ENCODE data around the gene TRNT1. TPM values are rescaled to one million over a fixed set of nuclear protein-coding genes. Genes with fewer than 3 reads are reported as not detected.

The TRNT1 gene
- total and polyA plus RNA-seq, 2 donors (not counting 1 experiment from before 2014, with no cell fraction given) = 14.9 to 27.7 TPM

DNA sequence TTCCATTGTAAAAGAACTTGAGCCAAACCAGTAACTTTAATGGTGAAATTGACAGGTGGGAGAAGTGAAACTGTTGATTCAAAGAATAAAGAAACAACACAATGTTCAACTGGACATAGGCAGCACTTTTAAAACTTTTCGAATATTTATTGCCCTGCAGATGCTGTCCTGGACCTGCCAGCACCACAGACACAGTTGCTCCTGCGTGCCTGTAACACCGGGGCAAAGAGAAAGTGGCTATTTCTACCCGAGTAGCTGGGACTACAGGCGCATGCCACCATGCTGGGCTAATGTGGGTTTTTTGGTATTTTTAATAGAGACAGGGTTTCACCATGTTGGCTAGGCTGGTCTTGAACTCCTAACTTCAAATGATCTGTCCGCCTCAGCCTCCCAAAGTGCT lies 24.0 kb upstream of the TRNT1 start:
- Histone ChIP-seq H3K9ac (ENCODE audit: insufficient read depth, low read length) (no peak overlapping the region), H3K9me3 (ENCODE audit: control insufficient read depth, insufficient read depth, low read depth, low read length) (no peaks in the 10 kb centered on the region), H3K4me3 (replicated peaks in 1 of 4; ENCODE audit: control extremely low read depth in 1 of 4, insufficient read depth in 1 of 4, low read depth in 3 of 4, low read length in 4 of 4) (no peak overlapping the region), H3K4me2 (ENCODE audit: extremely low read depth, insufficient read depth, low read length) (no peak overlapping the region), H4K20me1 (ENCODE audit: control insufficient read depth, extremely low read depth, insufficient read depth, low read length) (no peaks in the 10 kb centered on the region), H2AFZ (ENCODE audit: low read length) (no peak overlapping the region), H3K36me3 (ENCODE audit: control insufficient read depth, insufficient read depth, low read length) (no peaks in the 10 kb centered on the region), H3K27me3 (ENCODE audit: control insufficient read depth, insufficient read depth, low read length) (no peaks in the 10 kb centered on the region), H3K4me1 (ENCODE audit: control insufficient read depth, extremely low read depth, insufficient read depth, low read length) (no peaks in the 10 kb centered on the region), H3K79me2 (ENCODE audit: control insufficient read depth, insufficient read depth, low read length) (no peaks in the 10 kb centered on the region), H3K27ac (ENCODE audit: insufficient read depth, low read length) (no peak overlapping the region)
- DNase-seq (ENCODE audit: low read depth in 2 of 2) = no peak
- no peak for TF ChIP-seq EZH2 (IDR thresholded peaks at IDR 0.05; ENCODE audit: low read length, missing control alignments)
- TF ChIP-seq, protein P1, sequence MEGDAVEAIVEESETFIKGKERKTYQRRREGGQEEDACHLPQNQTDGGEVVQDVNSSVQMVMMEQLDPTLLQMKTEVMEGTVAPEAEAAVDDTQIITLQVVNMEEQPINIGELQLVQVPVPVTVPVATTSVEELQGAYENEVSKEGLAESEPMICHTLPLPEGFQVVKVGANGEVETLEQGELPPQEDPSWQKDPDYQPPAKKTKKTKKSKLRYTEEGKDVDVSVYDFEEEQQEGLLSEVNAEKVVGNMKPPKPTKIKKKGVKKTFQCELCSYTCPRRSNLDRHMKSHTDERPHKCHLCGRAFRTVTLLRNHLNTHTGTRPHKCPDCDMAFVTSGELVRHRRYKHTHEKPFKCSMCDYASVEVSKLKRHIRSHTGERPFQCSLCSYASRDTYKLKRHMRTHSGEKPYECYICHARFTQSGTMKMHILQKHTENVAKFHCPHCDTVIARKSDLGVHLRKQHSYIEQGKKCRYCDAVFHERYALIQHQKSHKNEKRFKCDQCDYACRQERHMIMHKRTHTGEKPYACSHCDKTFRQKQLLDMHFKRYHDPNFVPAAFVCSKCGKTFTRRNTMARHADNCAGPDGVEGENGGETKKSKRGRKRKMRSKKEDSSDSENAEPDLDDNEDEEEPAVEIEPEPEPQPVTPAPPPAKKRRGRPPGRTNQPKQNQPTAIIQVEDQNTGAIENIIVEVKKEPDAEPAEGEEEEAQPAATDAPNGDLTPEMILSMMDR (conservative IDR thresholded peaks at IDR 0.05 in 1 of 2, IDR thresholded peaks at IDR 0.05 in 1 of 2; ENCODE audit: low read depth in 1 of 2, low read length in 2 of 2) = no peak

DNA sequence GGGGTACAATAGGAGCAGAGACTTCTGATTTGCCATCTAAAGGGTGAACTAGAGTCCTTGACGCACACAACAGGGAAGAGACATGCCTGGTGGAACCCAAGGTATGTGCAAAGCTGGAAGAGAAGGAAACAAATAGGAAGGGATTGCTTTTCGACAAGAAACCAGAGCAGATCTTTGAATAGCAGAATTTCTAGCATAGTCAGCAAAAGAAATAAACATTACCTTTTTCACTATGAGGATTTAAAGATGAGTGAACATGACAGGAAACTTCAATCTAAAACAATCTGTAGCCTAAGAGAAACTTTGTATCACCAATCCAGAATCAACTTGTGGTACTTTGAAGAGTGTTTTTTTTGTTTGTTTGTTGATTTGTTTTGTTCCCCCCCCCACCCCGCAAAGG lies 21.5 kb upstream of the TRNT1 start:
- H3K9ac ChIP-seq (ENCODE audit: insufficient read depth, low read length) = no peak overlapping the region
- H3K36me3 ChIP-seq (ENCODE audit: control insufficient read depth, insufficient read depth, low read length) = no peaks in the 10 kb centered on the region
- H3K4me1 ChIP-seq (ENCODE audit: control insufficient read depth, extremely low read depth, insufficient read depth, low read length) = no peaks in the 10 kb centered on the region
- no peak overlapping the region for H3K4me2 ChIP-seq (ENCODE audit: extremely low read depth, insufficient read depth, low read length)
- no peaks in the 10 kb centered on the region for H3K9me3 ChIP-seq (ENCODE audit: control insufficient read depth, insufficient read depth, low read depth, low read length)
- no peaks in the 10 kb centered on the region for H4K20me1 ChIP-seq (ENCODE audit: control insufficient read depth, extremely low read depth, insufficient read depth, low read length)
- no peaks in the 10 kb centered on the region for H3K79me2 ChIP-seq (ENCODE audit: control insufficient read depth, insufficient read depth, low read length)
- H3K27me3 ChIP-seq (ENCODE audit: control insufficient read depth, insufficient read depth, low read length) = no peaks in the 10 kb centered on the region
- DNase-seq (ENCODE audit: low read depth in 2 of 2) = no peak
- H2AFZ ChIP-seq (ENCODE audit: low read length) = no peak overlapping the region
- H3K4me3 ChIP-seq (replicated peaks in 1 of 4; ENCODE audit: control extremely low read depth in 1 of 4, insufficient read depth in 1 of 4, low read depth in 3 of 4, low read length in 4 of 4) = no peak overlapping the region
- TF ChIP-seq, protein P1 (conservative IDR thresholded peaks at IDR 0.05 in 1 of 2, IDR thresholded peaks at IDR 0.05 in 1 of 2; ENCODE audit: low read depth in 1 of 2, low read length in 2 of 2) = no peak
- no peak for TF ChIP-seq EZH2 (IDR thresholded peaks at IDR 0.05; ENCODE audit: low read length, missing control alignments)
- H3K27ac ChIP-seq (ENCODE audit: insufficient read depth, low read length) = no peak overlapping the region

DNA sequence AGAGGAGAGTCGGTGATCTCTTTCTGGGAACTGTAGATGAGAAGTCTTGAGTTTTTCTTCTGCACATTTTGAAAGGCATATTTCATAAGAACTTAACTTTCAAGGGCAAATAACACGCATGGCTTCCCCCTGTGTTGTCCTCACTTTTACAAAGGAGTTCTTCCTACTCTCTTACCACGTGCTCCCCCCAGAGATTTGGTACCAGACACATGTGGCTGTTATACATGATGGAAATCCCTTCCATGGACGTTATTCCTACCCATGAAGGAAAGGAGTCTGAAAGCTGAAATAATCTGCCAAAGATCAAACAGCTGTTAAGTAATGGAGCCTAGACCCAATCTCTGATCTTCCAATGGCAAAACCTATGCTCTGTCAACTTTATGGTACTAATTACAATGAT lies 20.9 kb upstream of the TRNT1 start:
- Histone ChIP-seq H4K20me1 (ENCODE audit: control insufficient read depth, extremely low read depth, insufficient read depth, low read length) (no peaks in the 10 kb centered on the region), H3K79me2 (ENCODE audit: control insufficient read depth, insufficient read depth, low read length) (no peaks in the 10 kb centered on the region), H3K9ac (ENCODE audit: insufficient read depth, low read length) (no peak overlapping the region), H3K27me3 (ENCODE audit: control insufficient read depth, insufficient read depth, low read length) (no peaks in the 10 kb centered on the region), H2AFZ (ENCODE audit: low read length) (no peak overlapping the region), H3K36me3 (ENCODE audit: control insufficient read depth, insufficient read depth, low read length) (no peaks in the 10 kb centered on the region), H3K4me3 (replicated peaks in 1 of 4; ENCODE audit: control extremely low read depth in 1 of 4, insufficient read depth in 1 of 4, low read depth in 3 of 4, low read length in 4 of 4) (no peak overlapping the region), H3K27ac (ENCODE audit: insufficient read depth, low read length) (no peak overlapping the region), H3K9me3 (ENCODE audit: control insufficient read depth, insufficient read depth, low read depth, low read length) (no peaks in the 10 kb centered on the region), H3K4me1 (ENCODE audit: control insufficient read depth, extremely low read depth, insufficient read depth, low read length) (no peaks in the 10 kb centered on the region), H3K4me2 (ENCODE audit: extremely low read depth, insufficient read depth, low read length) (no peak overlapping the region)
- no peak for DNase-seq (ENCODE audit: low read depth in 2 of 2)
- TF ChIP-seq, protein P1 (conservative IDR thresholded peaks at IDR 0.05 in 1 of 2, IDR thresholded peaks at IDR 0.05 in 1 of 2; ENCODE audit: low read depth in 1 of 2, low read length in 2 of 2) = no peak
- TF ChIP-seq EZH2 (IDR thresholded peaks at IDR 0.05; ENCODE audit: low read length, missing control alignments) = no peak
